HG03469 (cell line): ENCODE data around the gene IL1B.

Experiments
- ATAC-seq: cut with Tn5 transposase; IDR thresholded peaks from one replicate; pipeline ENCODE4 v1.9.1; 2021; ENCODE audit warnings: mild to moderate bottlenecking, moderate library complexity, moderate number of reproducible peaks; ENCODE audit not compliant: unreplicated experiment

The IL1B gene

DNA sequence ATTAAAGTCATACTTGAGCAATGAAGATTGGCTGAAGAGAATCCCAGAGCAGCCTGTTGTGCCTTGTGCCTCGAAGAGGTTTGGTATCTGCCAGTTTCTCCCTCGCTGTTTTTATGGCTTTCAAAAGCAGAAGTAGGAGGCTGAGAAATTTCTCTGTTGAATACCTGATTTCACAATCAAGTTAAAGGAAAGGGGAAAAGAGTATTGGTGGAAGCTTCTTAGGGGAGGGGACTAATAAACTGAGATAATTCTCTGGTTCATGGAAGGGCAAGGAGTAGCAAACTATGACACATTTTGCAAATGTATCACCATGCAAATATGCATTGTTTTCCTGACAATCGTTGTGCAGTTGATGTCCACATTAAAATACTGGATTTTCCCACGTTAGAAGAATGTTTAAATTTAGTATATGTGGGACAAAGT is at the start of gene IL1B:
Gene IL1B, minus strand, starts transcription at position 85 of the 423 bp plus-strand sequence. CDS start 550 bp downstream, outside the sequence.
- ATAC-seq, result no peak

DNA sequence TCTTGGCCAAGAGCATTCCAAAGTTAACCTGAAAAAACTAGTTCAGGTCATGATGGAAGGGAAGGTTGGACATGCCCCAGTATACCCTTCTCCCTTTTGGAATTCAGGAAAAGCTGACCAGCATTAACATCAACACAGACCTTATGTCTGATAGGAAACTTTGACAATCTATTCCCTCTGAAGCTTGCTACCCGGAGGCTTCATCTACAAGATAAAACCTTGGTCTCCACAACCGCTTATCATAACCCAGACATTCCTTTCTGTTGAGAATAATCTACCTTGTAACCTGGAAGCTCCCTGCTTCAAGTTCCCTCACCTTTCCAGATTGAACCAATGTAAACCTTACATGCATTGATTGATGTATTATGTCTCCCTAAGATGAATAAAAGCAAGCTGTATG is 49.7 kb upstream of the IL1B start:
- no peak for ATAC-seq

DNA sequence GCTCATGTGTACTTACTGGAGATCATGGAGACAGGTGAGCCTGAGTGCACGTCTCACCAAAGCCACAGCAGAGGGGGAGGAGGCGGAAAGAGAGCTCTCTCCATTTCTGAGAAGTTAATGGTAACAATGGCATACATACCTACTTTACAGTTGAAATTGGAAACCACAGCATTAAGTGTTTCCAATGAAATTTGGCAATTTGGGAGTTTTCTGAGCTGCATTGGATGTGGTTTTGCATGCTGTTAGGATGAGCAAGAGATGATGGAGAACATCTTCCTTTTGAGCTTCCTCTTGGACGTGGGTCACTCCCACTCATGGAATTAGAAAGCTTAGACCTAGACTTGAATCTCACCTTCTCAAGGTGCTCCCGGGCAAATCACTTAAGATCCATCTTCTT is 48.9 kb upstream of the IL1B start:
- ATAC-seq, result no peak

DNA sequence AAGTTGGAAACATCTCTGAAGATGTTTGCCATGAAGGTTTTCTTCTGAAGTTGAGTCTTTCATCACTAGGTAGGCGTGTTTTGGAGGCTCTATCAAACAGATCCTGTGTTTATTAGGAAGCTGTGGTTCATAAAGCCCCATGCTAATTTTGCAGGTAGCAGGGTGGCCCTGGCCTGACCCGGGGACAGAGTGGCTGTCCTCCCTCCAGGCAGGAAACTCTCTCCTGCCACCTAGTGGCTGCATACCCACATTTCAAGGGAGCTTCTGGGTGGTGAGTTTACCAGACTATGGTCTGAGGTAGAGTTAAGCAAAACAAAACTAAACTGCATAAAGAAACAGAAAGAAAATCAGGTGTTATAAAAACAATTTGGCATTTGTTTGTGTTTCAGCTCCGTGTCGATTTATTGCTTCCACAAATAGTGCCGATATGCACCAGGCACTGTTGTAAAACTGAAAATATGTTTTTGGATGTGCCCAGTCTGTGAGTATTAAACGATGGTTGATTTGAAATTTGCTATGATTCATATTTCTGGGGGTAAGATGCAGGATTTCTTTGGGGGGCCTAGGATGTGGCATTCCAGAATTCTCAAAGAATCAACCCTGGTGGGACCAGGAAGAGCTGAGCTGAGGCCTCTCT is 48.4 kb upstream of the IL1B start:
- ATAC-seq, result peak; percentile 65

DNA sequence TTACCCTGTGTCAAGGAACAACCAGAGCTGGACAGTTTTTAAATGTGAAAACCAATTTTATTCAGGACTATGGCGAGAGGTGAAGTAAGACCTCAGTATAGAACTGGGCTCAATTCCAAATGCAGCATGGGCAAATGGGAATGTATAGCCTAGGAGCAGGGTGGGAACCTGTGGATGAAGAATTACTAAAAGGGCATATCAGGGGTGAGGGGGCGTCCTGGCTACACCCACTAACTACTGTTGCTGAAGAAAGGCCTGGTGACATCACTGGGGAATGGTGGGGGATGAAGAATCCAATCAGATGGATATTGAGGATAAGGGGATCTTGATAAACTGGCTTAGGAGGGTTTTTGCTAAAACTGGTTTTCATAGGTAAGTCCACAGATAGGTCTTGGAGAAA is 47.1 kb upstream of the IL1B start:
- no peak for ATAC-seq

DNA sequence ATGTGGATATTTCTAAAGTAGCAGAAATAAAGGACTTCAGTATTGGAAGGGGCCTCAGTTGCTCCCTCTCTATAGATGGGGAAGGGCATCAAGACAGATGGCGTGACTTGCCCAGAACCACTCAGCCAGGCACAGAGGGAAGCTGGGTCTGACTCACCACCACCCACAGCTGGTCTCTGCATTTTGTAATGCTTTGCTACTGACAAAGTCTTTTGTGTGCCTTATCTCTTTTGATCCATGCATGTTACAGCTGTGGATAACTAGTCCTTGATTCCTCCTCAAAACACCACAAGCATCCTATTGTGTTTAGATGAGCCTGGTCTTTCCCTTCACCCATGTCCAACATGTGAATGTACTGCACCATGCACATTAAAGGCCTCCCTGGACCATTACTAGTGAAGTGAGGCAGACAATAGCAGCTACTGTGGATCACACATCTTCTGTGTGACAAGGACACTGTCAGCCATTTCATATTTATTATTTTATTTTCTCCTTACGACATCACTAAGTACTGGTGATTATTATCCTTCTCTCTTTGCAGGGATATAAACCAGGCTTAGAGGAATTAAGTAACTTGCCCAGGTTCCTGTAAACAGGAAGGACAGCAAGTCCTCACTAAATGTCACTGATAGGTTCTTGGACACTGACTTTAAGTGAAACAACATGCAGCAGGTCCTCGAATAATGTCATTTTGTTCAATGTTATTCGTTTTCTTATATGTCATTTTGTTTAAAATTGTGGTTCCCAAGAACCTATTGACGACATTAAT is 44.8 kb upstream of the IL1B start:
- ATAC-seq, result peak; percentile 48

DNA sequence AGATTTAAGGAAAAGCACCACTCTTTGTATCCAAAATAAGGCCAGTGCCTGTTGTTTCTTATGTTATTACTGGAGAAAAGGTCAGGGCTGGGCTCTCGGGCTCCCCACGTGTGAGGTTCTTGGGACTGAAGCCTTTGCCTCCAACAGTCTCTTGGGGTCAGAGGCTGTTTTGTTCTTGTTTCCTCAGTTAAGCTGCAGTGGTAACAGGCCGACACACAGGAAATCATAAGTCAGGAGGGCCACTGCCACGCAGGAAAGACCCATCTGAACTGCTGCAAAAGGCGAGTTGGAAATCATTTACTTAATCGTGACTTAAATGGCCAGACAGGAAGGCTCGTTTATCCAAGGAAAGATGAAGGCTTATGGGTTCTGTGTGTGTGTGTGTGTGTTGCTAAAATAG is 44.1 kb upstream of the IL1B start:
- no peak for ATAC-seq

DNA sequence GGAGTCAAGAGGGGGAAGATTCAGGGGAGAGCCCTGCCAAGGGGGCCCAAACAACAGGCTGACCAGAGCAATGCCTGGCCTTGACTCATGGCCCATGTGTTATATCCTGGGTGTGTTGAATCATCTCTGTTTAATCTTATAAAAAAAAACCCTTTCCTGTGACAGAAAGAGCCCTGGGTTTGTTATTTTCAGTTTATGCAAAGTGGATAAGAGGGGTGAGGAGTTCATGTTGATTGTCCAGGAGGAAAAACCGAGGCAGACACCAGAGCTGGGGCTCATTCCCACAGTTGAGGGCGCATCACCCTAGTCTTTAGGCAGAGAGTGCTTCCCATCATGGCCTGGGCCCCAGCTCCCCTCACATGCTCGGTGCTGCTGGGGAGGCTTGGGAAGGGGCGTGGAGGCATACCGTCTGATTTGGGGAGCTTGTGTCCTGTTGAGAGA is 43.5 kb upstream of the IL1B start:
- ATAC-seq, result no peak

DNA sequence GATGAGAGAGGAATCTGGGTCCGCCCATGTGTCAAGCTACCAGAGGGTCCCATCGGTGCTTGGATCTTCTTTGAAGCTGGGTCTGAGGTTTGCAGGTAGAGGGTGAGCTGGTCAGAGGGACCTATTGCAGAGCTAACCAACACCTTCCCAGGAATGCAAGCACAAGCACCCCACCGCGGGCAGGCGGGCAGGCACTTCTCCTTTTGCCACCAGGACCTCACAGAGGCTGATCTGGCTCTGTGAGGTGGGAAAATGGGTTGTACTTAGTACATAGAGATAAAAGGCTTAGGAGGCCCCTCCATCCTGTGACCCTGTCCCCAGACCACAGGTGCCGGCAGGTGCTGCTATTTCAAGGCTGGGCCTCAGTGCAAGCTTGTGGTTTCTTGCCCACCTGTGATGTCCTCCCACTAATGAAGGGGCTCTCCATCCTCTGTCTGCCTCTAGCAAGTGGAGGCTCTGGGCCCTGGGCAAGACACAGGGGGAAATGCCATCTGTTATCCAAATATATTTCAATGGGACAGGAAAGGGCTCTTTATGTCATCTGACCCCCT is 43.0 kb upstream of the IL1B start:
- no peak for ATAC-seq

DNA sequence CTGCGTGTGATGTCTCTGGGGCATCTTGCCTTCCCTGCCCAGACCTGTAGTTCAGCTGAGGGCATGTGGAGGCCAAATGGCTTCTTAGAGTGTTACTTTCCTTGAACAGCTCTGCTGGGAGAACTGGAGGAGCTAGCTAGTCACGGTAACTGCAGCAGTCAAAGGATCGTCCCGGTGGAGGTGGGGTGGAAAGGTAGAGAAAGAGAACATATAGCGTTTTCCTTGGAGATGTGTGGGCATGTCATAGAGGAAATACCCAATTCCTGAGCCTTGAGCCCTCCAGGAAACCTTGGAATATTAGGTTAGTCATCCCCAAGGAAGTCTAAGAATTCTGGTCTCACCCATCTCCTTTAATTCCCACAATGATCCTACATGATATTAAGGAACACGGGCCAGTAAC is 40.8 kb upstream of the IL1B start:
- no peak for ATAC-seq

DNA sequence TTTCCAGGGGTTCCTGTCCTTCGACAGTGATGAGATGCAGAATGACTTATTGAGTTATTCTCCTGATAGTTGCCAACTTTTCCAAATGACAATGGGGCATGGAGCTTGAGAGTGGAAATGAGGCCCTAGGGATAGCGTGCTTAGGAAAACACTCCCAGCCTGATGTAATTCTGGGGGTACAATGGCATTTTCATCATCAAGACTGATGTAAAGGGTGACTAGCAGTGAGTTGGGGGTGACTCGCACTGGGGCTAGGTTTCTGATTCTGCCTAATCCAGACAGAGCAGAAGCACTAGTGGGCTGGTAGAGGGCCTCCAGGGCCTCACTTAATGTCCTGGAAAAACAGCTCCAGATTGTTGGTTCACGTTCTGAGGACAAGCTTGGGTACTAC is 40.4 kb upstream of the IL1B start:
- ATAC-seq, result no peak

DNA sequence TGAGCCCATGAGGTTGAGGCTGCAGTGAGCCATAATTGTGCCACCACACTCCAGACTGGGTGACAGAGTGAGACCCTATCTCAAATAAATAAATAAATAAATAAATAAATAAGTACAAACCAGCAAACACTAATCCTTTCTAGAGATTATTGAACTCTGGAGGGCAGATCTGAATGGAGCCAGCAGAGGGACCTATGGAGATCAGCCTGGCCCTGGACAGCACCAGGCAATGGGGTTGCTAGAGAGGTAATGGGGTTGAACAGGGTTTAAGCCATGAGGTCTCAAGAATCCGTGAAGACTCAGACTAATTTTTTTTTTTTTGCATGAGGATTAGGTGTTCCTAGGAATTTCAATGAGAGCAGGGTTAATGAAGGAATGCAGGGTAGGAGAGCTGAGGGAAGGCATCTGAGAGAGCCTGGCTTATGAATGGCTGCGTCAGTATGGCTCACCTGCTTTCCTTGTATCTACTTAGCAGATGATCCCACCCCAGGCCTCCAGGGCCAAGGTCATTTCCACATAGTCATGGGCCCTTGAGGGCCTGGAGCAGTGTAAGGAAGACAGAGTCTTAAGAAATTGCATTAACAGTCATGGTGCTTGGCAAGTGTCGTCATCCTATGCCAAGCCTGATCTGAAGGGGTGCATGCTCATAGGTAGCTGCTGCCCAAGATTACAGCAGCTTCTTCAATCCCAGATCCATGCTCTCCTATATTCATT is 39.8 kb upstream of the IL1B start:
- no peak for ATAC-seq

DNA sequence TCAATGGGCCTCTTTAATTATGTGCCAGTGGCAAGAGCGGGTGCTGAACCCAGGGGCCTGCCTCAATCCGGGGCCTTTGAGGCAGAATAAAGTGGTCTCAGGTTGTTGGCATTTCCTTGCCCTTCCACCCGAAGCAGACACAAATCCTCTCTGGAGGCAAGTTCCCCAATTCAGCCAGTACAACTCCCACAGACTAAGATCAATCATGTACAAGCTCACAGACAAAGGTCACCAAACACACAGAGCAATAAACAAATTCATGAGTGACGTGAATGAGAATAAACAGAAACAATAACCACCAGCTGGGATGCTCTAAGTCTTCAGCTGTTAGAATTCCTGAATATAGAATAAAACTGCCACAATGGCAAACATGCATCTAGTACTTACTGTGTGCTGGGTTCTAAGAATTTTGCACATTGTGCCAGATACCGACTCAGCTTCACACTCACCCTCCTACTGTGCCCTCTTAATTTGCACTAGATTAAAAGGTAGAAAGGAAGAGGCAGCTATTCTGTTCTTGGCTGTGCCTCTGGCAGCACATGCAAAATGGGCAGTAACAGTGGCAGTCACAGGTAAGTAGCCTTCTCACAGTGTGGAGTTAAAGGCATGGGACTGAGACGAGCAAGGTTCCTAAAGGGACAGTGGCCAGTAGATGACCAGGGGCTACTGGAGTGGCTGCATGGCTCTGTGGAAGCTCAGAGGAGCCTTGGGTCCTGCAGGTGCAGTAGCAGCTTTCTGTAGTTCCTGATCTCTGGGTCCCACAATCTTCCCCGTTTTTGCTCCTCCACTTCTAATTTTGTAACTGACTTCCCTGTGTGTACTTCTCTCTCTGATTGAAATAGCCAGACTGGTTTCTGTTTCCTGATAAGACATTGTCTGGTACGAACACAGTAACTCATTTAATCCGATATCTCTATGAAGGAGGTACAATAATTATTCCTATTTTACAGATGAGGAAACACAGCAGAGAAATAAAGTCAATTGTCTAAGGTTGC is 34.6 kb upstream of the IL1B start:
- no peak for ATAC-seq

DNA sequence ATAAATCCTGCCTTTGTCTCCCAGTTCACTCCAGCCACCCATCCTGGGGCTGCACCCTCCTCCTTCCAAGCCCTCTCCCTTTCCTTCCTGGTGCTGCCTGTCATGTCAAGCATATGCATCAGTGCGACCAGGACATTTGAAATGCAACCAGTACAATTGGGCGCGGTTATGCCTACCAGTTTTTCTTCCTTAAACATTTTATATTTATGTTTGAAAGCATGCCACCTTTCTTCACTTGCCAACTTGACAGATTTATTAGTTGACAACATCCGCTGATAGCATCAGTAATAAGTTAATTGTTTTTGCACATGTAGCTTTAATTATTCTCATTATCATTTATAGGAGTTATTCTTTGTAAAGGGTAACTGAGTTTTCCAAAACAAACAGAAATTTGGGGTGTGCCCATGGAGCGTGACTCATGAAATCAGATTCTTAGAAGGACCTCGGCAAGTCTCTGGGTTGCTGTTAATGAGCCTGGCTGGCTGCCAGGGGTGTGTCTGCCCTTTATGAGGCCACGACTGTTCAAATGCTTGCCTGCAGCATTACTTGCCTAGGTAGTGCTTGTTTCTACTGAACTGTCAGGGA is 32.8 kb upstream of the IL1B start:
- ATAC-seq, result no peak

DNA sequence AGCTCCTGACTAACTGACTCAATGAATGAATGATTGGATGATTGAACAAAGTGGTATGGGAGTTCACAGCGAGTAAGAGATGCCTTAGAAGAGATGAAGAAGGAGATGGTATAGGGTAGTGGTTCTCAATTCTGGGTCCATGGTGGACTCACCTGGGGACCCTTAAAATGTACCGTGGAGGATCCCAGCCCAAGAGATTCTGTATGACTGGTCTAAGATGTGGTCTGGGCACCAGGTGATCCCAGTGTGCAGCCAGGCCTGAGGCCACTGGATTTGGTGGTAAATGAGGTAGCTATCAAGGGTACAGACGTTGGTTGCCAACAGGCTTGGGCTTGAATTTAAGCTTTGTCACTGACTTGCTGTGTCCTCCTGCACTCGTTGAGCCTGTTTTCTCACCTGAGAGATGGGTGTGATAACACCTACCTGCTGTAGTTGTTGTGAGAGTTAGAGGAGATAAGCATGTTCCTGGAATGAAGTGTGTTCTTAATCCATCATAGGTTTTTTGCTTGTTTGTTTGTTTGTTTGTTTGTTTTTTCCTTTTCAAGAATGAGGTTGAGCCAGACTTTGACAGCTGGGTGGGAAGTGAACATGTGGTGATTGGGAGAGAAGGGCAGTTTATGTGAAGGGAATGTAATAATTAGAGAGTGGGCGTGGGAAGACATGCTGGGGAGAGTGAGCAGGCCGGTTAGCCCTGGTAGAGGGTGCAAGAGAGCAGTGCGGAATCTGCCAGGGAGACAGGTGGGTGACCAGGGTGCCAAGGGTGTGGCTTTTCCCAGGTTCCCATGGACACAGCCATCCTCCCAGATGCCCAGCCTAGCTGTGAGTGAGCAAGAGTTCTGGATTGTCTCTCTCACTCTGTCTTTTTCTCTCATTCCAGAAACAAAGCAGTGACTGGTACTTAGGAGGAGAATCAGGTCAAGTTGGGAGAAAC is 31.4 kb upstream of the IL1B start:
- no peak for ATAC-seq

DNA sequence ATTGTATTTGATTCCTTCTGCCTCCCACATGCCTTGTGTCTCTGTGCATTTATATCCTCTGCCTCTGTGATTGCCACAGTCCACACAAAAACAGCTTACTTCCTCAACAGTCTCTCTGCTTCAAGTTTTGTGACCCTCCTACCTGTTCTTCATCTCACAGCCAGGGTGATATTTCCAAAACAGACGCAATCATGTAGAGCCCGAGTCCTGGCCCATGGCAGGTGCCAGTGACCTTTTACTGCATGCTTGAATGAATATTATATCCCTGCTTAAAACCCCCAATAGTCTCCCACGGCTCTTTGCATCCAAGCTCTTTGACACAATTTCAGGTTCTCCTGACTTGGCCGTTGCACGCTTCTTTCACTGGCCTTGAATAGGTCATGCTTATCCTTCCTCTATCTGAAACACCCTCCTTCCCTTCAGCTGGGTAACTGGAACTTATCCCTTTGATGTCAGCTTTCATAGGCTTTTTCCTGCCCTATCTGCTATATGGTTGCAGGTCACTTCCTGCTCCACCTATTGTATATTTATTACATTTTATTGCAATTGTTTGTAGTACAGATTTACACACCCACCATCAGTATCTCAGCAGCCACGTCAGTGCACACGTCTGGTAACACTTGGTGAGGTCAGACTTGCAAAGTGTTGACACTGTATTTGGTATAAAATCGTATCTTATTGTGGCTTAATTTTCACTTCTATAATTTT is 29.7 kb upstream of the IL1B start:
- ATAC-seq, result no peak

DNA sequence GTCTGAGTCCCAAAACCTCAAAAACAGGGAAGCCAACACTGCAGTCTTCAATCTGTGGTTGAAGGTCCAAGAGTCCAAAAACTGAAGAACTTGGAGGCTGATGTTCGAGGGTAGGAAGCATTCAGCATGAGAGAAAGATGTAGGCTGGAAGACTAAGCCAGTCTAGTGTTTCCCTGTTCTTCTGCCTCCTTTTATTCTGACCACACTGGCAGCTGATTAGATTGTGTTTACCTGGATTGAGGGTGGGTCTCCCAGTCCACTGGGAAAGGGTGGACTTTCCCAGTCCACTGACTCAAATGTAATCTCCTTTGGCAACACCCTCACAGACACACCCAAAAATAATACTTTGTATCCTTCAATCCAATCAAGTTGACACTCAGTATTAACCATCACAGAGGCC is 27.5 kb upstream of the IL1B start:
- no peak for ATAC-seq
